GM12801 (cell line): ENCODE data around the gene LRRC59.

ENCODE experiments used
- TF ChIP-seq, protein P1 (sequence below): IDR thresholded peaks from one replicate; pipeline ENCODE4 v1.5.1; 2011; ENCODE audit warnings: control low read depth; ENCODE audit not compliant: insufficient read length; ENCODE audit errors: extremely low read depth

The LRRC59 gene

DNA sequence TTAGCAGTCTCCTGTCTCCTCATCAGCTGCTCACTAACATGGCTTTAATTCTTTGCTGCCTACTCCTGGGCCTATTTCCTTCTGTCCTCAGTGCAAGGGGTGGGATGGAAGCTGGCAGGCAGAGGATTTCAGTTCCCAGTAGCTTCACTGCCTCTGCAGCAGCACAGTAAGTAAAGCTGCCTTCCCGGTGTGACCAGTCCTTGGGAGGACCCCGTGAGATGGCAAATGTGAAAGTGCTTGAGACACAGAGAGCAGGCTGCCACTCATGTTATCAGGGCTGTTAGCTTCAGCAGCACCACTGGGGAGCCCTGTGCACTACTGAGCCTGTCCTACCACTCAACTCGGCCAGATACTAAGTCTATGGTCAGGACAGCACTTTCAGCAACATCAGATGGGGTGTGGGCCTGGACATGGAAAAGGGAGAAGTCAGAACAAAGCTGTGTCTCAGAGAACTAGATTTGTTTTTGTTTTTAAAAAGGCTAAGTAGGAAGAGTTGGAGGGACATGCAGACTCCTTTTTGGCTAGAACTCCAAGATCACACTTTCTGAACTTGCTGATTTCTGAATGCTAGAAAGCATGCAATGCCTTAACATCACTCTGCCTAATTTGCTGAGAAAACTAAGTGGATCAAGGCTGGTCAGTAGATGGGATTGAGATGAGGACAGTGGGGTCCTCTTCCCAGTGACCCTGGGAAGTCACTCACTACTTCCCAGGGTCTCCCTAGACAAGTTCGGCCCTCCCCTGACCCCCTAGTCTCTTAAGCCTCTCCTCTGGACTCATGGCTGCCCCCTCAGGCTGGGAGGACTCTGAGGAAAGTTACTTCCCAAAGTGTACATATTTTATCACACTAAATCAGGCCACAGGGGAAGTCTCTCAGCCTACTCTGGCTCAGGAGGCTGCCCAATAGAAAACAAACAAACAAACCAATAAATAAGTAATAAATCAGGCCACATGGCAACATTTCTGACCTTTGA lies 29.8 kb upstream of the LRRC59 start:
- TF ChIP-seq, protein P1, sequence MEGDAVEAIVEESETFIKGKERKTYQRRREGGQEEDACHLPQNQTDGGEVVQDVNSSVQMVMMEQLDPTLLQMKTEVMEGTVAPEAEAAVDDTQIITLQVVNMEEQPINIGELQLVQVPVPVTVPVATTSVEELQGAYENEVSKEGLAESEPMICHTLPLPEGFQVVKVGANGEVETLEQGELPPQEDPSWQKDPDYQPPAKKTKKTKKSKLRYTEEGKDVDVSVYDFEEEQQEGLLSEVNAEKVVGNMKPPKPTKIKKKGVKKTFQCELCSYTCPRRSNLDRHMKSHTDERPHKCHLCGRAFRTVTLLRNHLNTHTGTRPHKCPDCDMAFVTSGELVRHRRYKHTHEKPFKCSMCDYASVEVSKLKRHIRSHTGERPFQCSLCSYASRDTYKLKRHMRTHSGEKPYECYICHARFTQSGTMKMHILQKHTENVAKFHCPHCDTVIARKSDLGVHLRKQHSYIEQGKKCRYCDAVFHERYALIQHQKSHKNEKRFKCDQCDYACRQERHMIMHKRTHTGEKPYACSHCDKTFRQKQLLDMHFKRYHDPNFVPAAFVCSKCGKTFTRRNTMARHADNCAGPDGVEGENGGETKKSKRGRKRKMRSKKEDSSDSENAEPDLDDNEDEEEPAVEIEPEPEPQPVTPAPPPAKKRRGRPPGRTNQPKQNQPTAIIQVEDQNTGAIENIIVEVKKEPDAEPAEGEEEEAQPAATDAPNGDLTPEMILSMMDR = no peak

GRCh38 chr17:50426472-50426782 lies 29.1 kb upstream of the LRRC59 start:
- TF ChIP-seq, protein P1 = no peak

DNA sequence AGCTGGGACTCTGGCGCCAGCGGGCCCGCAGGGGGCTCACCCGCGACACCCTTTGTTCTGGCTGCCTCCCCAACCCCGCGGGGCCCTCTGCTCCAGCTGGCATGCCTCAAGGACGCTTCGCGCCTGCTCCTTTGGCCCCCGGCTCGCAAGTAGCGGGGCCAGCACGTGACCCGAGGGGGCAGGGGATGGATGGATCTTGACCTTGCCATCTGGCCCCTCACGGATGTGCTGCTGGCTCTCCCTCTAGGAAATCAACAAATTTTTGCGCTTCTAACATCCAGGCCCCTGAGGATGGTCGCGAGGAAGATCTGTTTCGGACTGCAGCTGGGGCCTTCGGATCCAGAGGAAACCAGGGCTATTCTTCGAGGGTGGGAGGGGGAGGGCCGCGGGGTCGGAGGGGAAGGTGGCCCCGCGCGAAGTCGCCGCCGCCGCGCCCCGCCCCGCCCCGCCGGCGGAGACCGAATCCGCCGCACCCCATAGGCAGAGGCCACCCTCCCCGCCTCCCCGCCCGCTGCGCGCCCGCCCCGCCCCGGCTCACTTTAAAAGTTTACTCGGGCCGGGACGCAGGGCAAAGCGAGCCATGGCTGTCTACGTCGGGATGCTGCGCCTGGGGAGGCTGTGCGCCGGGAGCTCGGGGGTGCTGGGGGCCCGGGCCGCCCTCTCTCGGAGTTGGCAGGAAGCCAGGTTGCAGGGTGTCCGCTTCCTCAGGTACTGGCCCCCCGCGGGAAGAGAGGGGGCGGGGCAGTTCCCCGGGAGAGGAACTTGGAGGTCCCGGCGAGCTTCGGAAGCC lies 28.6 kb upstream of the LRRC59 start, which contains the start of gene ACSF2:
Gene ACSF2, plus strand, starts transcription at position 537 of the 790 bp plus-strand sequence. Its CDS starts 44 bp downstream, at position 581.
- TF ChIP-seq, protein P1 = no peak

GRCh38 chr17:50424996-50425681 lies 27.8 kb upstream of the LRRC59 start:
- TF ChIP-seq, protein P1 = no peak

GRCh38 chr17:50424246-50424995 lies 27.1 kb upstream of the LRRC59 start:
- TF ChIP-seq, protein P1 = no peak

GRCh38 chr17:50423553-50424159 lies 26.3 kb upstream of the LRRC59 start:
- TF ChIP-seq, protein P1 = no peak
